ENCODE results near the gene PPP4R4.

The PPP4R4 gene

DNA sequence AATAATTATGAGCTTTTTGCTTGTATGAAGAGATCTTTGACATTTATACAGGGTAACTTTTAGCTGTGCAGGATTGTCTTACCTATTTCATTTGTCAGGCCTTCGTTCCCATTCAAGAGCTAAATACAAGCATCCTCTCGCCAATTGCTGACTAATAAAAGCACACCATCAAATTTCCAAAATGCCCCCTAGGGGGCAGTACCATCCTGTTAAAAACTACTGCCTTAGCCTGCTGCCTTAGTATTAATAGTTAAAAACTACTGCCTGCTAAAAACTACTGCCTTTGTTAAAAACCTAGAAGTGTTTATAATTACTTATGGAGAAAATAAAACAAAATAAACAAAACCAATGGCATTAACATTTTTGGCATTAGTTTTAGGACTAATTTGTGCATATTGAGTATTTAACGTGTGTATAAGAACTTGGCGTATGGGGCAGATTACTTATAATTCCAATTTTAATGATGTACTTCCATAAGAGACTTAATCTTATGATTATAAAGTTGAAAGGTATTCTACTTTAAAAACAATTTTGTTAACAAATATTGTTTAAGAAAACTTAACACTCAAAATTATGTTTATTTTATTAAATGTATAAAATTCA is 41.7 kb upstream of the PPP4R4 start:
- no peaks in the 10 kb centered on the region for H3K36me3 ChIP-seq (ENCODE audit: insufficient read depth, low read length)
- H3K9ac ChIP-seq (ENCODE audit: low read length) = no peak overlapping the region
- H3K27ac ChIP-seq (ENCODE audit: low read depth, low read length) = no peak overlapping the region
- no peak overlapping the region for H3K4me3 ChIP-seq (ENCODE audit: low read depth in 1 of 2, low read length in 2 of 2)
- H3K27me3 ChIP-seq (ENCODE audit: control insufficient read depth in 1 of 2, insufficient read depth in 2 of 2, low read length in 2 of 2) = no peaks in the 10 kb centered on the region
- H3K4me1 ChIP-seq (ENCODE audit: insufficient read depth, low read length) = peaks cover 8% of the 10 kb centered on the region
- no peaks in the 10 kb centered on the region for H3K9me3 ChIP-seq (ENCODE audit: low read length)

GRCh38 chr14:94135476-94135875 is 38.6 kb upstream of the PPP4R4 start:
- no peak overlapping the region for H3K9ac ChIP-seq (ENCODE audit: low read length)
- H3K4me3 ChIP-seq (ENCODE audit: low read depth in 1 of 2, low read length in 2 of 2) = no peak overlapping the region
- H3K4me1 ChIP-seq (ENCODE audit: insufficient read depth, low read length) = no peaks in the 10 kb centered on the region
- no peaks in the 10 kb centered on the region for H3K9me3 ChIP-seq (ENCODE audit: low read length)
- H3K36me3 ChIP-seq (ENCODE audit: insufficient read depth, low read length) = no peaks in the 10 kb centered on the region
- H3K27me3 ChIP-seq (ENCODE audit: control insufficient read depth in 1 of 2, insufficient read depth in 2 of 2, low read length in 2 of 2) = no peaks in the 10 kb centered on the region
- no peak overlapping the region for H3K27ac ChIP-seq (ENCODE audit: low read depth, low read length)

GRCh38 chr14:94136575-94137331 is 37.4 kb upstream of the PPP4R4 start:
- Histone ChIP-seq H3K27ac (ENCODE audit: low read depth, low read length) (no peak overlapping the region), H3K9ac (ENCODE audit: low read length) (no peak overlapping the region), H3K4me1 (ENCODE audit: insufficient read depth, low read length) (no peaks in the 10 kb centered on the region), H3K27me3 (ENCODE audit: control insufficient read depth in 1 of 2, insufficient read depth in 2 of 2, low read length in 2 of 2) (no peaks in the 10 kb centered on the region), H3K9me3 (ENCODE audit: low read length) (no peaks in the 10 kb centered on the region), H3K4me3 (ENCODE audit: low read depth in 1 of 2, low read length in 2 of 2) (no peak overlapping the region), H3K36me3 (ENCODE audit: insufficient read depth, low read length) (no peaks in the 10 kb centered on the region)

GRCh38 chr14:94138251-94138650 is 35.9 kb upstream of the PPP4R4 start:
- Histone ChIP-seq H3K9me3 (ENCODE audit: low read length) (no peaks in the 10 kb centered on the region), H3K27me3 (ENCODE audit: control insufficient read depth in 1 of 2, insufficient read depth in 2 of 2, low read length in 2 of 2) (no peaks in the 10 kb centered on the region), H3K4me3 (ENCODE audit: low read depth in 1 of 2, low read length in 2 of 2) (no peak overlapping the region), H3K9ac (ENCODE audit: low read length) (no peak overlapping the region), H3K27ac (ENCODE audit: low read depth, low read length) (no peak overlapping the region), H3K36me3 (ENCODE audit: insufficient read depth, low read length) (no peaks in the 10 kb centered on the region), H3K4me1 (ENCODE audit: insufficient read depth, low read length) (no peaks in the 10 kb centered on the region)

DNA sequence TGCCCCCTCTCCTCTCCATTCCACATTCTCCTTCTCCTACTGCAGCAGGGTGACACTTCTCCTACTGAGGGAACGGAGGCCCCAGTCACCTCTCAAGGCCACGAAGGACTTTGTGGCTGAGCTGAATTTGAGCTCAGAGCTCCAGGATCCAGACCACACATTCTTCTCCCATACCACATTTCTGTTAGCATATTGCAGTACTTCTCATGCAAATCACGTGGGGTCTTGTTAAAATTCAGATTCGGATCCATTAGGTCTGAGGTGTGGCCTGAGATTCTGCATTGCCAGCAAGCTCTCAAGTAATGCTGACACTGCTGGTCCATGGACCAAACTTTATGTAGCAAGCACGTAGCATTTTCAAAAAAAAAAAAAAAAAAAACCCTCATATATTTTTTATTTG is 35.1 kb upstream of the PPP4R4 start:
- Histone ChIP-seq H3K27me3 (ENCODE audit: control insufficient read depth in 1 of 2, insufficient read depth in 2 of 2, low read length in 2 of 2) (no peaks in the 10 kb centered on the region), H3K9ac (ENCODE audit: low read length) (no peak overlapping the region), H3K4me3 (ENCODE audit: low read depth in 1 of 2, low read length in 2 of 2) (no peak overlapping the region), H3K4me1 (ENCODE audit: insufficient read depth, low read length) (no peaks in the 10 kb centered on the region), H3K36me3 (ENCODE audit: insufficient read depth, low read length) (no peaks in the 10 kb centered on the region), H3K9me3 (ENCODE audit: low read length) (no peaks in the 10 kb centered on the region), H3K27ac (ENCODE audit: low read depth, low read length) (no peak overlapping the region)

- H3K27ac ChIP-seq (ENCODE audit: low read depth, low read length) = no peak overlapping the region
- H3K4me3 ChIP-seq (ENCODE audit: low read depth in 1 of 2, low read length in 2 of 2) = no peak overlapping the region
- no peaks in the 10 kb centered on the region for H3K4me1 ChIP-seq (ENCODE audit: insufficient read depth, low read length)
- no peaks in the 10 kb centered on the region for H3K27me3 ChIP-seq (ENCODE audit: control insufficient read depth in 1 of 2, insufficient read depth in 2 of 2, low read length in 2 of 2)
- H3K9me3 ChIP-seq (ENCODE audit: low read length) = no peaks in the 10 kb centered on the region
- H3K36me3 ChIP-seq (ENCODE audit: insufficient read depth, low read length) = no peaks in the 10 kb centered on the region
- H3K9ac ChIP-seq (ENCODE audit: low read length) = no peak overlapping the region
Observed at GRCh38 chr14:94139421-94139820, 34.7 kb upstream of the PPP4R4 start.

GRCh38 chr14:94142247-94142646 is 31.9 kb upstream of the PPP4R4 start:
- no peak overlapping the region for H3K27ac ChIP-seq (ENCODE audit: low read depth, low read length)

DNA sequence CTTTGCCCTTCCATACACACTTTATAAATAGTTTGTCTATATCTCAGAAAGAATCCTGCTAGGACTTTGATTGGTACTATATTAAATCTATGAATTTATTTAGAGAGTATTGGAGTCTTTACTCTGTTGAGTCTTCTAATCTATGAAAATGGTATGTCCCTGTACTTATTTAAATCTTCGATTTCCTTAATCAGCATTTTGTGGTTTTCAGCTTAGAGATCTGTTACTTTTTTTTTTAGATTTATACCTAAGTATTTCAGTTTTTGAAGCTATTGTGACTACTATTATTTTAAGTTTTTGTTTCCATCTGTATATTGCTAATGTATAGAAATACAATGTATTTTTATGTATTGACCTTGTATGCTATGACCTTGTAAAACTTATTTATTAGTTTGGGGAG is 31.3 kb upstream of the PPP4R4 start:
- no peak overlapping the region for H3K4me3 ChIP-seq (ENCODE audit: low read depth in 1 of 2, low read length in 2 of 2)
- H3K36me3 ChIP-seq (ENCODE audit: insufficient read depth, low read length) = no peaks in the 10 kb centered on the region

More at GRCh38 chr14:94142247-94142646, 31.9 kb upstream of the PPP4R4 start:
- H3K9me3 ChIP-seq (ENCODE audit: low read length) = no peaks in the 10 kb centered on the region
- no peak overlapping the region for H3K4me3 ChIP-seq (ENCODE audit: low read depth in 1 of 2, low read length in 2 of 2)
- no peaks in the 10 kb centered on the region for H3K4me1 ChIP-seq (ENCODE audit: insufficient read depth, low read length)
- no peaks in the 10 kb centered on the region for H3K36me3 ChIP-seq (ENCODE audit: insufficient read depth, low read length)
- no peak overlapping the region for H3K9ac ChIP-seq (ENCODE audit: low read length)
- H3K27me3 ChIP-seq (ENCODE audit: control insufficient read depth in 1 of 2, insufficient read depth in 2 of 2, low read length in 2 of 2) = no peaks in the 10 kb centered on the region

DNA sequence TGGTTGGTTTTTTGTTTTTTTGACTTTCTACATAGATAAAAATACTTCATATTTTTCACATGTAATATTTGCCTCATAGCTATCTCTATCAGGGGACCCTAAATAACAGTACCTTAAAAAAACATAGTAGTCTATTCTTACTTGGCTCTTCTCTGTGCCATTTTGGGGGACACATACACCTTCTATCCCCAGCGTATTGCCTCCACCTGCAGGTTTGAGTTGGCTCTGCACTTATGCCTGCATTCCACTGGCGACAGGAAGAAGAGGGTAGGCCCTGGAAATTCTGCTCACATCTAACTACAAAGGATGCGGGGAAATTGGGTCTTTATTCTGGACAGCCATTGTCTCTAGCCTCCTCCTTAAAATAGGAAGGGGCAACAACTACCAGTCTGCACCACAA is 30.9 kb upstream of the PPP4R4 start:
- Histone ChIP-seq H3K36me3 (ENCODE audit: insufficient read depth, low read length) (no peaks in the 10 kb centered on the region), H3K27me3 (ENCODE audit: control insufficient read depth in 1 of 2, insufficient read depth in 2 of 2, low read length in 2 of 2) (no peaks in the 10 kb centered on the region), H3K4me1 (ENCODE audit: insufficient read depth, low read length) (no peaks in the 10 kb centered on the region), H3K9me3 (ENCODE audit: low read length) (no peaks in the 10 kb centered on the region), H3K9ac (ENCODE audit: low read length) (no peak overlapping the region), H3K27ac (ENCODE audit: low read depth, low read length) (no peak overlapping the region), H3K4me3 (ENCODE audit: low read depth in 1 of 2, low read length in 2 of 2) (no peak overlapping the region)

More for the DNA sequence above, 31.3 kb upstream of the PPP4R4 start:
- Histone ChIP-seq H3K4me1 (ENCODE audit: insufficient read depth, low read length) (no peaks in the 10 kb centered on the region), H3K9me3 (ENCODE audit: low read length) (no peaks in the 10 kb centered on the region), H3K27ac (ENCODE audit: low read depth, low read length) (no peak overlapping the region), H3K27me3 (ENCODE audit: control insufficient read depth in 1 of 2, insufficient read depth in 2 of 2, low read length in 2 of 2) (no peaks in the 10 kb centered on the region), H3K9ac (ENCODE audit: low read length) (no peak overlapping the region)

- Histone ChIP-seq H3K9me3 (ENCODE audit: low read length) (no peaks in the 10 kb centered on the region), H3K27me3 (ENCODE audit: control insufficient read depth in 1 of 2, insufficient read depth in 2 of 2, low read length in 2 of 2) (no peaks in the 10 kb centered on the region), H3K27ac (ENCODE audit: low read depth, low read length) (no peak overlapping the region), H3K4me1 (ENCODE audit: insufficient read depth, low read length) (no peaks in the 10 kb centered on the region), H3K9ac (ENCODE audit: low read length) (no peak overlapping the region), H3K36me3 (ENCODE audit: insufficient read depth, low read length) (no peaks in the 10 kb centered on the region), H3K4me3 (ENCODE audit: low read depth in 1 of 2, low read length in 2 of 2) (no peak overlapping the region)
Observed at GRCh38 chr14:94143711-94144110, 30.4 kb upstream of the PPP4R4 start.

GRCh38 chr14:94144765-94145164 is 29.4 kb upstream of the PPP4R4 start:
- Histone ChIP-seq H3K4me1 (ENCODE audit: insufficient read depth, low read length) (no peaks in the 10 kb centered on the region), H3K27ac (ENCODE audit: low read depth, low read length) (no peak overlapping the region), H3K9ac (ENCODE audit: low read length) (no peak overlapping the region), H3K9me3 (ENCODE audit: low read length) (no peaks in the 10 kb centered on the region), H3K4me3 (ENCODE audit: low read depth in 1 of 2, low read length in 2 of 2) (no peak overlapping the region), H3K27me3 (ENCODE audit: control insufficient read depth in 1 of 2, insufficient read depth in 2 of 2, low read length in 2 of 2) (no peaks in the 10 kb centered on the region), H3K36me3 (ENCODE audit: insufficient read depth, low read length) (no peaks in the 10 kb centered on the region)

All from muscle layer of colon (tissue), 2 donors.